Thyroid gland (tissue), 4 donors: ENCODE results near the gene OSBPL6. TPM values are rescaled to one million over a fixed set of nuclear protein-coding genes. Genes with fewer than 3 reads are reported as not detected.

ENCODE experiments used
- DNase-seq, 2 donors: peaks; one replicate each; pipeline ENCODE4 v3.0.0-alpha.2; 2019
- H3K27ac ChIP-seq, 3 donors: fragments of 200-600 bp; sonication (generic); 1 replicate in 2 of 3; 2 replicates in 1 of 3; pipeline ENCODE4 v1.5.1; 2016 to 2019; ENCODE audit warnings: mild to moderate bottlenecking in 1 of 3, moderate library complexity in 1 of 3
- H3K27me3 ChIP-seq: fragments of 200-600 bp; sonication (generic); one replicate; pipeline ENCODE4 v1.5.1; 2019
- H3K36me3 ChIP-seq, 2 donors: fragments of 200-600 bp; sonication (generic); one replicate each; pipeline ENCODE4 v1.5.1; 2016 to 2019
- H3K4me1 ChIP-seq, 2 donors: fragments of 200-600 bp; sonication (generic); one replicate each; pipeline ENCODE4 v1.5.1; 2017 to 2019
- H3K4me3 ChIP-seq, 3 donors: fragments of 200-600 bp; sonication (generic); replicated peaks in 1 of 3; 1 replicate in 2 of 3; 2 replicates in 1 of 3; pipeline ENCODE4 v1.5.1; 2016; ENCODE audit warnings: mild to moderate bottlenecking in 1 of 3
- H3K9me3 ChIP-seq: fragments of 200-600 bp; sonication (generic); one replicate; pipeline ENCODE4 v1.5.1; 2017
- POLR2A ChIP-seq, 2 donors: fragments of 450-650 bp; IDR thresholded peaks; one replicate each; pipeline ENCODE4 v1.6.1; 2017; ENCODE audit warnings: antibody characterized with exemption in 2 of 2, mild to moderate bottlenecking in 2 of 2, moderate library complexity in 1 of 2
- WGBS, 2 donors: methylation state at CpG; one replicate each; pipeline ENCODE4 v1.1.5; 2017; 5-methylcytosine and 5-hydroxymethylcytosine counted together
- intact Hi-C: fragments of 100-400 bp; cut with DNase I; formaldehyde crosslinking; loops from one replicate; pipeline ENCODE4 v1.15.1; 2023
- total RNA-seq, 4 donors: library from RNA; depleted of rRNA; stranded (reverse); fragments of >200 nt; gene quantifications; one replicate each; pipeline ENCODE4 v1.2.3, GENCODE V29; 2016
- TF ChIP-seq, protein P1 (sequence below), 6 experiments: fragments of 200-600 bp in 3 of 6; fragments of 450-650 bp in 3 of 6; sonication (generic) in 3 of 6; IDR thresholded peaks; one replicate each; pipeline ENCODE4 v1.5.1; 2016 to 2019; ENCODE audit warnings: antibody characterized with exemption in 6 of 6, mild to moderate bottlenecking in 2 of 6, inconsistent platforms in 1 of 6, moderate library complexity in 1 of 6

OSBPL6 gene
- total RNA-seq, 4 donors from 2014 or later = 2.1 to 5.3 (median 3.2) TPM

DNA sequence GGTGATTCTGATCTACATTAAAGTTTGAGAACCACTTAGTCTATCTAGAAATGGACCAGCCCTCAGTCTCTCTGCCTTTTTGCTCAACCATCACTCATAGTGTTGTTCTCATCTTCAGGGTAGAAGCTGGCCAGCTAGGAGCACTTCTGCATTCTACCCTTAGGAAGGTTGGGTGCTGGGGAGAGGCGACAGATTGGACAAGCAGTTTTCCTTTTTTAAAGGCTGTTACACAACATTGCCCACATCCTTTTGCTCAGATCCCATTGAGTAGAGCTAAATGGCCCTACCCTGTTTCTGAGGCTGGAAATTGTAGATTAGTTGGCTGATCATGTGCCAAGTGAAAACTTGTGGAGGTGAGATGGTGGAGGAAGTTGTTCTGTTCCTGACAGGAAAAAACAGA lies 35.6 kb downstream of the OSBPL6 start:
- TF ChIP-seq, protein P1, sequence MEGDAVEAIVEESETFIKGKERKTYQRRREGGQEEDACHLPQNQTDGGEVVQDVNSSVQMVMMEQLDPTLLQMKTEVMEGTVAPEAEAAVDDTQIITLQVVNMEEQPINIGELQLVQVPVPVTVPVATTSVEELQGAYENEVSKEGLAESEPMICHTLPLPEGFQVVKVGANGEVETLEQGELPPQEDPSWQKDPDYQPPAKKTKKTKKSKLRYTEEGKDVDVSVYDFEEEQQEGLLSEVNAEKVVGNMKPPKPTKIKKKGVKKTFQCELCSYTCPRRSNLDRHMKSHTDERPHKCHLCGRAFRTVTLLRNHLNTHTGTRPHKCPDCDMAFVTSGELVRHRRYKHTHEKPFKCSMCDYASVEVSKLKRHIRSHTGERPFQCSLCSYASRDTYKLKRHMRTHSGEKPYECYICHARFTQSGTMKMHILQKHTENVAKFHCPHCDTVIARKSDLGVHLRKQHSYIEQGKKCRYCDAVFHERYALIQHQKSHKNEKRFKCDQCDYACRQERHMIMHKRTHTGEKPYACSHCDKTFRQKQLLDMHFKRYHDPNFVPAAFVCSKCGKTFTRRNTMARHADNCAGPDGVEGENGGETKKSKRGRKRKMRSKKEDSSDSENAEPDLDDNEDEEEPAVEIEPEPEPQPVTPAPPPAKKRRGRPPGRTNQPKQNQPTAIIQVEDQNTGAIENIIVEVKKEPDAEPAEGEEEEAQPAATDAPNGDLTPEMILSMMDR (IDR thresholded peaks at IDR 0.05) = no peak
- no peak for TF ChIP-seq POLR2A (IDR thresholded peaks at IDR 0.05)
- no peak for DNase-seq
- H3K27me3 ChIP-seq = no peaks in the 10 kb centered on the region
- 80 to 100% methylated on average over 1 of the region's 1 CpG for WGBS, 2 donors
- H3K27ac ChIP-seq = no peak overlapping the region
- peaks cover 0 to 4% of the 10 kb centered on the region in 2 donors for H3K4me1 ChIP-seq
- H3K36me3 ChIP-seq = no peaks in the 10 kb centered on the region
- no peak overlapping the region for H3K4me3 ChIP-seq
- H3K9me3 ChIP-seq = no peaks in the 10 kb centered on the region
- intact Hi-C loops = no loop called here

DNA sequence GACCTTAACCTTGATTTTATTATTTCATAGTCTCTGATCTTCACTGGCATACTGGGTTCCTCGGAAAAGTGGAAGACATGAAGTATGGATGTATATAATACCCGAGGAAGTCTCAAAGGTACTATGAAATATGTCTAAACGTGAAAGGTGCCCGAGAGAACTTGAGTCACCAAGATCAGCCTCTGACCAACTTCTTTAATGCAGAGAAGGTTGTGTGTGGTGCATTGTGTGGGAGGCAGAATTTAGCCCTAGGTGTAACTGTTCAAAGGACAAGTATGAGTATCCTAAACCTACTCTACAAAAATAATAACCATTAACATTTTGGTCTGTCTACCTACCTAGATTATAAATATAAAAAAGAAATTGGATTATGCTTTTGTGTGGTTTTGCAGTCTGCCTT lies 36.1 kb downstream of the OSBPL6 start:
- Histone ChIP-seq H3K36me3 (no peaks in the 10 kb centered on the region), H3K9me3 (no peaks in the 10 kb centered on the region), H3K27ac (no peak overlapping the region), H3K27me3 (no peaks in the 10 kb centered on the region), H3K4me3 (no peak overlapping the region), H3K4me1 (peaks cover 0 to 4% of the 10 kb centered on the region in 2 donors)
- TF ChIP-seq, protein P1 (IDR thresholded peaks at IDR 0.05) = no peak
- 77 to 93% methylated on average over 4 of the region's 4 CpGs for WGBS, 2 donors
- no peak for DNase-seq
- intact Hi-C loops = no loop called here

DNA sequence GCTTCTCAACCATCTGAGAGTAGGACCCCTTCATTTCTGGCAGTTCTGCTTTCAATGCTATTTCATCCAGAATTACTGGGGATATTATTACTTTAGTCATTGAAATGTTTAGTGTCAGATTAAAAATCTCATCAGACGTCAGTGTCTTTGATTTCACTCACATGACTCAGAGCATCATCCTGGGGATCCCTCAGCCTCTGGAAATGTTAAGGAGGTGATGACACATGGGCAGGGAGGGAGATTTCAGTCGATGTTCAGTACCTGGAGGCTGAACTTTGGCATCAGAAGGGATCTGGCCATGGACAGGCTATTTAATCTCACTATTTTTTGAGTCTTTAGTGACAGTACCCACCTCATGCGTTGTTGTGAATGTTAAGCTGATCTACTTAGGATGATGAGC lies 39.1 kb downstream of the OSBPL6 start:
- Histone ChIP-seq H3K27me3 (no peaks in the 10 kb centered on the region), H3K27ac (no peak overlapping the region), H3K36me3 (no peaks in the 10 kb centered on the region), H3K4me3 (no peak overlapping the region), H3K9me3 (no peaks in the 10 kb centered on the region), H3K4me1 (peaks cover 0 to 4% of the 10 kb centered on the region in 2 donors)
- intact Hi-C loops = no loop called here
- WGBS, 2 donors = 79 to 83% methylated on average over 3 of the region's 3 CpGs
- no peak for TF ChIP-seq POLR2A (IDR thresholded peaks at IDR 0.05)
- TF ChIP-seq, protein P1 (IDR thresholded peaks at IDR 0.05) = no peak
- no peak for DNase-seq

DNA sequence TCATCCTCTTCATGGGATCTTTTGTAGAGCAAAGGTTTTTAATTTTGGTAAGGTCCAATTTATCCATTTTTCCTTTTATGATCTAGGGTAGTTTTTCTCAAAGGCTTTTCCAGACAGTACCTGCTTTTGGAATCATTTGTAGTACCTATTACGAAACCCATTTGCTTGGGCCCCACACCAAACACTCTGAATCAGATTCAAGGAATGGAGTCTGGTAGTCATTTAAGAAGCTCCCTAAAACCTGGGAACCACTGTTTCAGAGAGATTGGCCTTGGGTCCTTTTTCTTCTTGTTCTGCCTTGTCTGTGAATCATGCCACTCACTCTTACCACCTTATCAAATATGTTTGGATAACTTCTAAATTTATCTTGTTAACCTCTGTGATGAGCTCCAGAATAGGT lies 40.3 kb downstream of the OSBPL6 start:
- WGBS, 2 donors = 100% methylated on average over 1 of the region's 1 CpG
- H3K9me3 ChIP-seq = no peaks in the 10 kb centered on the region
- H3K27me3 ChIP-seq = no peaks in the 10 kb centered on the region
- no peak overlapping the region for H3K4me3 ChIP-seq
- no peaks in the 10 kb centered on the region for H3K36me3 ChIP-seq
- intact Hi-C loops = no loop called here
- TF ChIP-seq, protein P1 (IDR thresholded peaks at IDR 0.05) = no peak
- H3K27ac ChIP-seq = no peak overlapping the region
- H3K4me1 ChIP-seq = peaks cover 0 to 4% of the 10 kb centered on the region in 2 donors
- DNase-seq = no peak

DNA sequence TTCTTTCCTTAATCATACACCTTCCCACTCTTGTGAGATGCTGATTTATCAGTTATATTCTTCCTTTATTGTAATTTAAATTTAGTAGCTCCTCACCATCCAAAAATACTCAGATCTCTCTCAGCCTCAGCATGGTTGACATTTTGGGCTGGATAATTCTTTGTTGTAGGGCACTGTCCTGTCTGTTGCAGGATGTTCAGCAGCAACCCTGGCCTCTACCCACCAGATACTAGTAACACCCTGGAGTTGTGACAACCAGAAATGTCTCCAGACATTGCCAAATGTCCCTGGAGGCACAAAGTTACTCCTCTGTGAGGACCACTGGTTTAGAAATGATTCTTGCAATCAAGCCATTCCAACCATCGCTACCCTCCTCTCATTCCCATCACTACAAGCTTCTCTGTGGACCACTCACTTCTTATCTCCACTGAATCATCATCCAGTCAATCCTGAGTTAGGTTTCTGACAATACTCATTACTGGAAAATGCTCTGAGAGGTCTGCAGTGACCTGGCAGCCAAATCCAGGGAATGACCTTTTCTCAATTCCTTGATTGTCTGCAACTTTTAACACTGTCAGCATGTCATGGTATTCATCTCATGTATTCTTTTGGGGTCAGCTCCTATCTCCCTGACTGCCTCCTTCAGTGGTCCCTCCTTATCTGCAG lies 43.3 kb downstream of the OSBPL6 start:
- H3K4me1 ChIP-seq = peaks cover 4 to 8% of the 10 kb centered on the region in 2 donors
- no peak for DNase-seq
- H3K4me3 ChIP-seq = no peak overlapping the region
- no peak for TF ChIP-seq POLR2A (IDR thresholded peaks at IDR 0.05)
- TF ChIP-seq, protein P1 (IDR thresholded peaks at IDR 0.05) = no peak
- H3K36me3 ChIP-seq = no peaks in the 10 kb centered on the region
- H3K27ac ChIP-seq = no peak overlapping the region
- no peaks in the 10 kb centered on the region for H3K27me3 ChIP-seq
- intact Hi-C loops = no loop called here
- no peaks in the 10 kb centered on the region for H3K9me3 ChIP-seq
- 100% methylated on average over 1 of the region's 1 CpG for WGBS, 2 donors
